Kidney (tissue), 14 donors: ENCODE data around the gene ACSS3. TPM values are rescaled to one million over a fixed set of nuclear protein-coding genes. Genes with fewer than 3 reads are reported as not detected.

Experiments used
- DNase-seq, 5 donors: peaks; one replicate each; pipeline ENCODE4 v3.0.0-alpha.2; 2013 to 2020
- FAIRE-seq: peaks from 2 replicates; lab custom pipeline; 2012; peaks lifted over from hg19 to GRCh38; lab: Jason Lieb, UNC
- H3K27ac ChIP-seq, 2 donors: one replicate each; pipeline ENCODE4 v1.7.0; 2013; ENCODE audit warnings: low read depth in 2 of 2, low read length in 2 of 2, inconsistent platforms in 1 of 2
- H3K27me3 ChIP-seq: one replicate; pipeline ENCODE4 v1.7.1; 2013; ENCODE audit warnings: low read length, inconsistent platforms; ENCODE audit not compliant: control insufficient read depth, insufficient read depth
- H3K36me3 ChIP-seq, 3 donors: one replicate each; pipeline versions ENCODE4 v1.7.0 to v1.7.1; 2013; ENCODE audit warnings: low read length in 3 of 3, control low read depth in 1 of 3, inconsistent platforms in 1 of 3; ENCODE audit not compliant: insufficient read depth in 3 of 3, control insufficient read depth in 2 of 3
- H3K4me1 ChIP-seq, 3 donors: one replicate each; pipeline versions ENCODE4 v1.7.0 to v1.7.1; 2013; ENCODE audit warnings: low read length in 3 of 3, inconsistent platforms in 1 of 3, low read depth in 1 of 3; ENCODE audit not compliant: control insufficient read depth in 2 of 3, insufficient read depth in 2 of 3
- H3K4me3 ChIP-seq, 3 donors: one replicate each; pipeline versions ENCODE4 v1.7.0 to v1.8.1; 2013; ENCODE audit warnings: low read length in 3 of 3, control low read depth in 1 of 3, inconsistent platforms in 1 of 3
- H3K9ac ChIP-seq, 3 donors: one replicate each; pipeline versions ENCODE4 v1.7.0 to v1.7.1; 2013; ENCODE audit warnings: low read length in 3 of 3, control low read depth in 1 of 3, inconsistent platforms in 1 of 3
- H3K9me3 ChIP-seq, 3 donors: one replicate each; pipeline versions ENCODE4 v1.7.0 to v1.7.1; 2013; ENCODE audit warnings: low read length in 3 of 3, control low read depth in 1 of 3, inconsistent platforms in 1 of 3; ENCODE audit not compliant: control insufficient read depth in 2 of 3, insufficient read depth in 1 of 3
- intact Hi-C: fragments of 100-400 bp; cut with DNase I; formaldehyde crosslinking; loops from one replicate; pipeline ENCODE4 v1.11.1; 2022
- polyA plus RNA-seq: library from polyadenylated mRNA; stranded (reverse); fragments of 350-450 nt; fragmentation: Illumina TruSeq; extraction: RNeasy Lipid Tissue Mini Kit (QIAGEN cat#74804); gene quantifications from one replicate; pipeline ENCODE4 v1.2.3, GENCODE V29; 2014; ENCODE audit warnings: low read depth, low replicate concordance; ENCODE audit not compliant: insufficient read depth
- total RNA-seq: library from RNA; stranded (reverse); fragmentation: NEBNext Ultra II Directional; extraction: Animal tissue kit (Norgen Biotek cat#: 25700); gene quantifications from one replicate; pipeline ENCODE4 v1.2.1, GENCODE V29; 2021
- TF ChIP-seq, protein P1 (sequence below): IDR thresholded peaks from 3 replicates; pipeline ENCODE4 v1.5.1; 2012; ENCODE audit warnings: mild to moderate bottlenecking, moderate library complexity, borderline replicate concordance; ENCODE audit not compliant: insufficient read depth; ENCODE audit errors: extremely low read depth
- donor health status: control.
- donor health status: control.
- donor health status: control.
- donor health status: control.
- donor health status: control.
- donor health status: DM: yes; HTN: yes; CAD: no.
- donor health status: Normal renal cell carcinoma (clear cell type).

ACSS3 gene
- total and polyA plus RNA-seq, 2 donors from 2014 or later = 18.9 to 21.2 TPM

DNA sequence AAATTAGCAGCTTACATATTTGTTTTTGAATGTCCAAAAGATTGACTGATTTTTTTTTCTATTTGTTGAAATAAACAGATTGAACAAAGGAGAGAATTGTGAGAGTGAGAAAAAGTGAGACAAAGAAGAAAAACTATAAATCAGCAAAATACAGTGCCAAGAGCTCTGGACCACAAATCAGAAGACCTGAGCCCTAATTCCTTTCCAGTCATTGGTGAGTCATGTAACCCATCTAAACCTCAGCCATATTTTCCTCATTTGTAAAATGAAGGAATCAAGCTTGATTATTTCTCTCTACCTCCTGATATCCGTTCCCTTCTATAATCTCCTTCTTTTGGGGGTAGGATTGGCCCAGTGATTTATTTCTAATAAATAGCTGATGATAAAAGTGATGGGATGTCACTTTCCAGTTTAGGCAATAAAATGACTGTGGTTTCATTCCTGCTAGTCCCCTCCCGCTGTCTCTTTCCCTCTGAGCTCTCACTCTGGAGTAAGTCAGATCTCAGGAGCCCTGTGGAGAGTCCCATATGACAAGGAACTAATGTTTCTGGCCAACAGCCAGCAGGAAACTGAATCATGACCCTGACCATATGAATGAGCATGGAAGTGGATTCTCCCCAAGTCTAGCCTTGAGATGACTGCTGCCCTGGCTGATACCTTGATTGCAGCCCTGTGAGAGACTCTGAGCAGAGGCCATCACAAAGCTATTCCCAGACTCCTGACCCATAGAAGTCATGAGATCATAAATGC is 218.9 kb downstream of the ACSS3 start:
- no peaks in the 10 kb centered on the region for H3K4me1 ChIP-seq
- no peaks in the 10 kb centered on the region for H3K27me3 ChIP-seq
- no peak for DNase-seq
- H3K9me3 ChIP-seq = peaks cover 0 to 3% (median 0%) of the 10 kb centered on the region in 3 donors
- FAIRE-seq = no peak
- H3K36me3 ChIP-seq = no peaks in the 10 kb centered on the region
- TF ChIP-seq, protein P1, sequence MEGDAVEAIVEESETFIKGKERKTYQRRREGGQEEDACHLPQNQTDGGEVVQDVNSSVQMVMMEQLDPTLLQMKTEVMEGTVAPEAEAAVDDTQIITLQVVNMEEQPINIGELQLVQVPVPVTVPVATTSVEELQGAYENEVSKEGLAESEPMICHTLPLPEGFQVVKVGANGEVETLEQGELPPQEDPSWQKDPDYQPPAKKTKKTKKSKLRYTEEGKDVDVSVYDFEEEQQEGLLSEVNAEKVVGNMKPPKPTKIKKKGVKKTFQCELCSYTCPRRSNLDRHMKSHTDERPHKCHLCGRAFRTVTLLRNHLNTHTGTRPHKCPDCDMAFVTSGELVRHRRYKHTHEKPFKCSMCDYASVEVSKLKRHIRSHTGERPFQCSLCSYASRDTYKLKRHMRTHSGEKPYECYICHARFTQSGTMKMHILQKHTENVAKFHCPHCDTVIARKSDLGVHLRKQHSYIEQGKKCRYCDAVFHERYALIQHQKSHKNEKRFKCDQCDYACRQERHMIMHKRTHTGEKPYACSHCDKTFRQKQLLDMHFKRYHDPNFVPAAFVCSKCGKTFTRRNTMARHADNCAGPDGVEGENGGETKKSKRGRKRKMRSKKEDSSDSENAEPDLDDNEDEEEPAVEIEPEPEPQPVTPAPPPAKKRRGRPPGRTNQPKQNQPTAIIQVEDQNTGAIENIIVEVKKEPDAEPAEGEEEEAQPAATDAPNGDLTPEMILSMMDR = no peak
- H3K9ac ChIP-seq = no peak overlapping the region
- intact Hi-C loops = no loop called here
- no peak overlapping the region for H3K4me3 ChIP-seq
- no peak overlapping the region for H3K27ac ChIP-seq

DNA sequence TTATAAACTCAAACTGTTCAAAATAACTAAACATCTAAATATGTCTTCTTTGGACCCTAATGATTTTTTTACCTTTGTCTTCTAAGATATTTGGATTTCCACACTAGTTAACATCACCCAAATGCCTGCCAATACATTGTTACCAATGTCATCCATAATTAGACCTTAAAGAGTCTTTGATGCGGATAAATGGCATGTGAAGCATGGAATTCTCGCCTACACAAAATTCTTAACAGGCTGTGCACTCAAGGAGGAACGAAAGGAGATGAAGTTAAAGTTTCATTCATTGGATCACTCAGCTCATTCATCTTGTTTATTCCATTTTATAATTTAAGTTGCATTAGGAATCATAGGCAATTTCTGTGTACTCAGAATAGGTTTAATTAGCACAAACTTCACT is 219.7 kb downstream of the ACSS3 start:
- peaks cover 0 to 3% (median 0%) of the 10 kb centered on the region in 3 donors for H3K9me3 ChIP-seq
- TF ChIP-seq, protein P1 = no peak
- no peaks in the 10 kb centered on the region for H3K4me1 ChIP-seq
- intact Hi-C loops = no loop called here
- no peak overlapping the region for H3K9ac ChIP-seq
- no peak for DNase-seq
- no peak overlapping the region for H3K27ac ChIP-seq
- no peak overlapping the region for H3K4me3 ChIP-seq
- FAIRE-seq = no peak
- no peaks in the 10 kb centered on the region for H3K36me3 ChIP-seq
- no peaks in the 10 kb centered on the region for H3K27me3 ChIP-seq

DNA sequence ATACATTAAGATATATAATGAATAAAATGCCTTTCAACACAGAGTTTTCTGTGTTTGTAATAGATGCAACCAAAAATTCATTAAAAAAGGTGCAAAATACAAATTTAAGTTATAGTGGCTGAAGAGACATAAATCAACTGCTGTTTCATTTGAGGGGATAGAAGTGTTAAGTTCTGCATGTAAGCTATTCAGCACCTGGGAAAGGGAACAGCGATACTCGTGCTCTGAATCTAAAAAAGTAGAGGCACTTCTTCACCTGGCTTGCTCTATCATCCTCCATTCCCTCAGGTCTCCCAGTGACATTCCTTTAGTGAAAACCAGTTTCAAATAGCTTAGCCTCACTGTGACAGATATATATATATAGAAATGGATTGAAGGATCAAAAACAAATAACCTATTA is 222.6 kb downstream of the ACSS3 start:
- FAIRE-seq (no peak), DNase-seq (peak in 2 of 5 donors; percentile 42 to 46)
- no peaks in the 10 kb centered on the region for H3K36me3 ChIP-seq
- H3K9ac ChIP-seq = no peak overlapping the region
- H3K4me3 ChIP-seq = no peak overlapping the region
- TF ChIP-seq, protein P1 = no peak
- H3K9me3 ChIP-seq = no peaks in the 10 kb centered on the region
- no peaks in the 10 kb centered on the region for H3K4me1 ChIP-seq
- H3K27me3 ChIP-seq = no peaks in the 10 kb centered on the region
- no peak overlapping the region for H3K27ac ChIP-seq
- intact Hi-C loops = no loop called here
